Measurements from ENCODE around the gene GRHL3. TPM values are rescaled to one million over a fixed set of nuclear protein-coding genes. Genes with fewer than 3 reads are reported as not detected.

The GRHL3 gene
- total RNA-seq, 4 donors from 2014 or later, result 93.6 to 154 (median 129) TPM

DNA sequence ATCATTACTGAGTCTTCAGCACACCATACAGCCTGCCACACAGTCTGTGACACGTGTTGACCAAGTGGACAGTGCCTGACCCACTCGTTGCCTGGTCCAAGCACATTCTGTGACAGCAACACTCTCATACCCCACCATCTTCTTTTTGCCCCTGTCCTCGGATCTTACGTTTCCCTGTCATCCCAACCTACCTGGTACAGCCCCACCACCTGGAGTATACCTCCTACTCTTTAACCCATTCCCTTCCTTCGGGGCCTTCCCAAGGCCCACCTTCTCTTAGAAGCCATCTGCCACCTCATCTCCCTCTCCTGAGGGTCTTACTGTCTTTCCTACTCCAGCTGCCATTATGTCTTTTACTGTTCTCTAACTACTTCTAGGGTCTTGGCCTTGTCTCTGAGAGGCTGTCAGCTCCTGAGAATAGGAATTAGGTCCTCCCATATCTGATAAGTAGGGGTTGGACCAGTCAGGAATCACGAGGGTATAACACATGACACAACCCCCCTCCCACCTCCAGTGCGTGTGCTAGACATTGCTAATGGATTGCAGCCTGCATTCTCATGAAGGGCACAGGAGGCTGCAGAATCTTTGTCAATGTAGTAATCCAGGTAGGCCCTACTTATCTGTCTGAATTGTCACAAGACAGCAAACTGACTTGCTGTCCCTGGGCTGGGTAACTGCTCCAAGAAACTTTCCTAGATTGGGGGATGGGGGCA lies 13.0 kb downstream of the GRHL3 start:
- Histone ChIP-seq H3K36me3 (peaks cover 11% of the 10 kb centered on the region), H3K27me3 (no peaks in the 10 kb centered on the region), H3K27ac (no peak overlapping the region), H3K9me3 (no peaks in the 10 kb centered on the region), H3K4me3 (no peak overlapping the region), H3K4me1 (peaks cover 9% of the 10 kb centered on the region)
- no peak for DNase-seq (ENCODE audit: low spot score in 2 of 2)
- TF ChIP-seq POLR2AphosphoS5 (IDR thresholded peaks at IDR 0.05) (no peak), EP300 (IDR thresholded peaks at IDR 0.05) (no peak), CTCF (IDR thresholded peaks at IDR 0.05) (no peak), POLR2A (IDR thresholded peaks at IDR 0.05) (no peak)
- 92% methylated on average over 7 of the region's 7 CpGs for WGBS

DNA sequence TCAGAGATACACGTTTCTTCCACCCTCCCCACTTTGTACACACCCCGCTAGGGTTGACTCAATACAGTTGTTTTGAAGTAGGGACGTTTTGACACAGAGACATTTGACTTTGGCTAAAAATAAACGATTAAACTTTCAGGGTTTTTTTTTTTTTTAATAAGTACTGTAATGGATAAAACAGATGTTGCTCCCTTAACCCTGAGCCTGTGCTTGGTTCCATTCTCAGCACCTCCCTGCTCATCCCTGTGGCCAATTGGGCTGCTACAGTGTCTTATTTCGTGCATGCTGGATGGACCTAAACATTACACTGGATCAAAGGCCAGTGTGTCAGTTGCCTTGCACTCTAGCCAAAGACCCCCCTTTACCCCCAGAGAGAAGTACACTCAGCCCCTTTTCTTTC lies 16.9 kb downstream of the GRHL3 start:
- Histone ChIP-seq H3K4me3 (no peak overlapping the region), H3K4me1 (peaks cover 9% of the 10 kb centered on the region), H3K9me3 (no peaks in the 10 kb centered on the region), H3K27me3 (no peaks in the 10 kb centered on the region), H3K27ac (no peak overlapping the region), H3K36me3 (peaks cover 10% of the 10 kb centered on the region)
- DNase-seq (ENCODE audit: low spot score in 2 of 2), result no peak
- 55% methylated on average over 5 of the region's 5 CpGs for WGBS
- TF ChIP-seq POLR2AphosphoS5 (IDR thresholded peaks at IDR 0.05) (no peak), POLR2A (IDR thresholded peaks at IDR 0.05) (no peak), CTCF (IDR thresholded peaks at IDR 0.05) (no peak), EP300 (IDR thresholded peaks at IDR 0.05) (no peak)

DNA sequence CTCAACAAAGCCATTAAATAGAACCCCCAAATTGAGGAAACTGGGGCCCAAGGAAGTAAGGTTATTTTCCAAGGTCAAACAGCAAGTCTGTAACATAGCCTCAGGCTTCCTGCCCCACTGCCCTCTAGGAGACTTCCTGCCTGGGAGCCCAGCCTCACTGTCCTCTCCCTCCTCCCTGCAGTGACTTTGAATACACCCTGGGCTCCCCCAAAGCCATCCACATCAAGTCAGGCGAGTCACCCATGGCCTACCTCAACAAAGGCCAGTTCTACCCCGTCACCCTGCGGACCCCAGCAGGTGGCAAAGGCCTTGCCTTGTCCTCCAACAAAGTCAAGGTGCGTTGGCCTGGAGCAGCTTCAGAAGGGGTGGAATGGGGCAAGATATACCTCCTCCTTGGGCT lies 18.3 kb downstream of the GRHL3 start:
- no peaks in the 10 kb centered on the region for H3K36me3 ChIP-seq
- H3K27me3 ChIP-seq, result no peaks in the 10 kb centered on the region
- H3K4me3 ChIP-seq, result no peak overlapping the region
- WGBS, result 94% methylated on average over 4 of the region's 4 CpGs
- TF ChIP-seq EP300 (IDR thresholded peaks at IDR 0.05) (no peak), POLR2AphosphoS5 (IDR thresholded peaks at IDR 0.05) (no peak), POLR2A (IDR thresholded peaks at IDR 0.05) (no peak), CTCF (IDR thresholded peaks at IDR 0.05) (no peak)
- no peak overlapping the region for H3K27ac ChIP-seq
- peaks cover 9% of the 10 kb centered on the region for H3K4me1 ChIP-seq
- H3K9me3 ChIP-seq, result no peaks in the 10 kb centered on the region
- no peak for DNase-seq (ENCODE audit: low spot score in 2 of 2)

DNA sequence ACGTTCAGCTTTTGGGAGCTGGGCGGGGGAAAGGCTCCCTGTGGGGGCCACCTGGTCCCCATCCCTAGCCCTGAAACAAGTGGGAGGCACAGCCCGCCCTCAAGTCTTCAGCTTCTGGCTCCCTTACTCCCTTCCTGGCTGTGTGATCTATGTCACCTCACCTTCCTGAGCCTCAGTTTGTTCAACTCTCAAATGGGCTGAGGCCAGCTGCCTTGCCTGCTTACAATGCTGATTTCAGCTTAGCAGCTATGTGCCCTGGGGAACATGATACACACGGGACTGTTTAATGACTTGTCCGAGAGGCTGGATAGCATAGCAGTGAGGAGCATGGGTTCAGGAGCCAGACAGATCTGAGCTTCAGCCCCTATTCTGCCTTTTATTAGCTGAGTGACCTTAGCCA lies 19.3 kb downstream of the GRHL3 start:
- 91% methylated on average over 5 of the region's 5 CpGs for WGBS
- Histone ChIP-seq H3K36me3 (no peaks in the 10 kb centered on the region), H3K4me1 (peaks cover 9% of the 10 kb centered on the region), H3K4me3 (no peak overlapping the region), H3K27me3 (no peaks in the 10 kb centered on the region), H3K9me3 (no peaks in the 10 kb centered on the region), H3K27ac (no peak overlapping the region)
- no peak for DNase-seq (ENCODE audit: low spot score in 2 of 2)
- no peak for TF ChIP-seq POLR2AphosphoS5 (IDR thresholded peaks at IDR 0.05)
- TF ChIP-seq POLR2A (IDR thresholded peaks at IDR 0.05), result no peak
- no peak for TF ChIP-seq CTCF (IDR thresholded peaks at IDR 0.05)
- no peak for TF ChIP-seq EP300 (IDR thresholded peaks at IDR 0.05)

DNA sequence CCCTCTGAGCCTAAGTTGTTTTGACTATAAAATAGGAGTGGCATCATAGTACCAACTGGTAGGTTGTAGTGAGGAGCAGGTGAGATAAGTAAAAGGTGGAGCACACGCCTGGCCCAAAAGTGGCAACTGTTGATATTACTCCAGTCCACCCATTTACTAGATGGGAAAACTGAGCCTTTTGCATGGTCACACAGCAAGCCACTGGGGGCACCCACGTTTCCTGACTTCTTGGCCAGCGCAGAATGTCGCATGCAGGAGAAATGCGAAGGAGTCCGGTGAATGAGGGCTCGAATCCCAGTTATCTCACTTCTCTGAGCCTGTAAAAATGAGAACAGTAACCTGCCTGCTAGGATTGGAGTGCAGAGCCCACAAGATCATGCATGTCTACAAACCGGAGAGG lies 20.8 kb downstream of the GRHL3 start:
- no peaks in the 10 kb centered on the region for H3K36me3 ChIP-seq

More for the DNA sequence above, 20.8 kb downstream of the GRHL3 start:
- no peak overlapping the region for H3K27ac ChIP-seq
- H3K9me3 ChIP-seq, result no peaks in the 10 kb centered on the region
- TF ChIP-seq POLR2A (IDR thresholded peaks at IDR 0.05) (no peak), EP300 (IDR thresholded peaks at IDR 0.05) (no peak), POLR2AphosphoS5 (IDR thresholded peaks at IDR 0.05) (no peak), CTCF (IDR thresholded peaks at IDR 0.05) (no peak)
- no peaks in the 10 kb centered on the region for H3K27me3 ChIP-seq
- DNase-seq (ENCODE audit: low spot score in 2 of 2), result no peak
- H3K4me3 ChIP-seq, result no peak overlapping the region
- WGBS, result 93% methylated on average over 8 of the region's 8 CpGs
- peaks cover 6% of the 10 kb centered on the region for H3K4me1 ChIP-seq

Measured in suprapubic skin (tissue), 4 donors.